Right lobe of liver (tissue), 6 donors: ENCODE measurements around the gene SLC29A3. TPM values are rescaled to one million over a fixed set of nuclear protein-coding genes. Genes with fewer than 3 reads are reported as not detected.

ENCODE experiments used
- ATAC-seq, 4 donors: fragments of 200-7000 bp; cut with Tn5 transposase; one replicate each; pipeline ENCODE4 v1.9.1; 2020; ENCODE audit warnings: mild to moderate bottlenecking in 4 of 4, moderate library complexity in 4 of 4
- DNase-seq, 3 donors: peaks; one replicate each; pipeline ENCODE4 v3.0.0-alpha.2; 2020
- H3K27ac ChIP-seq, 3 donors: fragments of 200-600 bp; one replicate each; pipeline ENCODE4 v1.8.0; 2022
- H3K27me3 ChIP-seq, 2 donors: fragments of 200-600 bp; one replicate each; pipeline ENCODE4 v1.8.0; 2022
- H3K36me3 ChIP-seq, 4 donors: fragments of 200-600 bp; sonication (generic) in 1 of 4; one replicate each; pipeline versions ENCODE4 v1.5.1 to v1.8.0; 2017 to 2022; ENCODE audit warnings: control low read depth in 1 of 4
- H3K4me1 ChIP-seq, 4 donors: fragments of 200-600 bp; sonication (generic) in 1 of 4; one replicate each; pipeline versions ENCODE4 v1.5.1 to v1.8.0; 2017 to 2022; ENCODE audit warnings: control low read depth in 1 of 4
- H3K4me3 ChIP-seq, 3 donors: fragments of 200-600 bp; one replicate each; pipeline ENCODE4 v1.8.0; 2022
- H3K9me3 ChIP-seq, 4 donors: fragments of 200-600 bp; sonication (generic) in 1 of 4; one replicate each; pipeline versions ENCODE4 v1.5.1 to v1.8.0; 2017 to 2022; ENCODE audit warnings: control low read depth in 1 of 4
- POLR2A ChIP-seq: fragments of 450-650 bp; IDR thresholded peaks from one replicate; pipeline ENCODE4 v1.6.1; 2017; ENCODE audit warnings: antibody characterized with exemption, mild to moderate bottlenecking
- WGBS: methylation state at CpG from one replicate; pipeline ENCODE4 v1.1.6; 2018; ENCODE audit warnings: low coverage, low lambda C conversion rate; ENCODE audit not compliant: insufficient coverage; ENCODE audit errors: missing lambda C conversion rate; 5-methylcytosine and 5-hydroxymethylcytosine counted together
- intact Hi-C, 2 donors: fragments of 100-400 bp; cut with DNase I; formaldehyde crosslinking; loops; one replicate each; pipeline versions ENCODE4 v1.11.2 to v1.14.1; 2022
- total RNA-seq, 6 experiments: library from RNA; depleted of rRNA in 2 of 6; stranded (reverse); fragments of >200 nt in 2 of 6; fragmentation: NEBNext Ultra II Directional in 3 of 6; extraction: Animal tissue kit (Norgen Biotek cat#: 25700) in 3 of 6; gene quantifications; one replicate each; pipeline versions ENCODE4 v1.1.0 to v1.2.4, GENCODE V29; 2016 to 2023
- TF ChIP-seq, protein P1 (sequence below), 4 donors: fragments of 200-600 bp in 3 of 4; fragments of 450-650 bp in 1 of 4; IDR thresholded peaks; one replicate each; pipeline versions ENCODE4 v1.5.1 to v1.8.0; 2016 to 2022; ENCODE audit warnings: antibody characterized with exemption in 4 of 4, mild to moderate bottlenecking in 2 of 4
- donor health status: DM: no; HTN: yes; CAD: no.
- donor health status: DM: no; HTN: no; CAD: no.
- donor health status: DM: no; HTN: no; CAD: no.
- donor health status: DM: no; HTN: yes; CAD: no.
- donor health status: DM: no; HTN: yes; CAD: no.

Gene SLC29A3
- total RNA-seq, 6 experiments from 2014 or later, result 5.7 to 17.4 (median 7.7) TPM

DNA sequence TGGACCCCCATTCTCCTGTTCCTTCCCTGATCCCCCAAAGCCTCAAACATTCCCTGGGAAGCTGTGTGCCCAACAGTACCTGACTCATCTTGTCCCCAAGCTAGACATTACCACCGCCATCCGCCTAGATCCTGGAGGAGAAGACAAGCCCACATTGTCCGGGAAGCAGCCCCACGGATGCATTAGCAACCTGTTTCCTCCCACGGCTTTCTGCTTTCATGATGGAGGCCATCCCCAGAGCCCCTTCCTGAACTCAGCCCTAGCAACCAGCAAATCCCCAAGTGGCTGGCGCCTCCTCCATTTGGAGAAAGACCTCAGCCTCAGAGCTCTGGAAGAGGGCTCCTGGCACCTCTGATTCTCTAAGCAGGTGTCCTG is 2.3 kb upstream of the SLC29A3 start:
- TF ChIP-seq, protein P1, sequence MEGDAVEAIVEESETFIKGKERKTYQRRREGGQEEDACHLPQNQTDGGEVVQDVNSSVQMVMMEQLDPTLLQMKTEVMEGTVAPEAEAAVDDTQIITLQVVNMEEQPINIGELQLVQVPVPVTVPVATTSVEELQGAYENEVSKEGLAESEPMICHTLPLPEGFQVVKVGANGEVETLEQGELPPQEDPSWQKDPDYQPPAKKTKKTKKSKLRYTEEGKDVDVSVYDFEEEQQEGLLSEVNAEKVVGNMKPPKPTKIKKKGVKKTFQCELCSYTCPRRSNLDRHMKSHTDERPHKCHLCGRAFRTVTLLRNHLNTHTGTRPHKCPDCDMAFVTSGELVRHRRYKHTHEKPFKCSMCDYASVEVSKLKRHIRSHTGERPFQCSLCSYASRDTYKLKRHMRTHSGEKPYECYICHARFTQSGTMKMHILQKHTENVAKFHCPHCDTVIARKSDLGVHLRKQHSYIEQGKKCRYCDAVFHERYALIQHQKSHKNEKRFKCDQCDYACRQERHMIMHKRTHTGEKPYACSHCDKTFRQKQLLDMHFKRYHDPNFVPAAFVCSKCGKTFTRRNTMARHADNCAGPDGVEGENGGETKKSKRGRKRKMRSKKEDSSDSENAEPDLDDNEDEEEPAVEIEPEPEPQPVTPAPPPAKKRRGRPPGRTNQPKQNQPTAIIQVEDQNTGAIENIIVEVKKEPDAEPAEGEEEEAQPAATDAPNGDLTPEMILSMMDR (IDR thresholded peaks at IDR 0.05), result no peak
- no peak for TF ChIP-seq POLR2A
- intact Hi-C loops, result loop anchor here (5.0 to 10.0 kb wide), 4 partner anchors 61 to 498 kb away; no protein-coding TSS in a partner anchor

DNA sequence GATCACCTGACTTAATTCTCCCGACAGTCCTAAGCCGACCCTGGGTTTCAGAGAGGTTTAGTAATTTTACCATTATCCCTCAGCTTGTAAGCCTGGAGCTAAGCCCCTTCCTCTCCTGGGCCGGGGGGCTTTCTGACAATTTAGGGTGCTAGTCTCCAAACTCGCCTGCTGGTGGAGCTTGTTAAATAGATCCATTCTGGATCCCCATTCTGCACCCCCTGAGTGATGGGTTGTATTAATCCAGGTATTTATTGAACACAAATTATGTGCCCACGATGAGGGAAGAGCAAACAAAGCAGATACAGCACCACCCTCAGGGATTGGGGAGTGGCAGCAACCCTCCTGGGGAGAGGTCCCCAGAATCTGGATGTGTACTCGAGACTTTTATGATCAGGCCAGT is 1.3 kb upstream of the SLC29A3 start:
- H3K36me3 ChIP-seq, result peaks cover 0 to 2% (median 0%) of the 10 kb centered on the region in 4 donors
- TF ChIP-seq, protein P1 (IDR thresholded peaks at IDR 0.05), result no peak
- TF ChIP-seq POLR2A, result no peak
- H3K4me3 ChIP-seq, result no peak overlapping the region
- ATAC-seq (no peak), DNase-seq (no peak)
- no peak overlapping the region for H3K27ac ChIP-seq
- no peaks in the 10 kb centered on the region for H3K9me3 ChIP-seq
- H3K27me3 ChIP-seq, result no peaks in the 10 kb centered on the region
- intact Hi-C loops, result loop anchor here (5.0 to 10.0 kb wide), 4 partner anchors 60 to 497 kb away; no protein-coding TSS in a partner anchor
- 68% methylated on average over 5 of the region's 6 CpGs for WGBS
- H3K4me1 ChIP-seq, result peaks cover 0 to 28% (median 5%) of the 10 kb centered on the region in 4 donors

More for the DNA sequence above, 2.3 kb upstream of the SLC29A3 start:
- WGBS, result 72% methylated on average over 6 of the region's 6 CpGs
- no peak for ATAC-seq
- H3K4me3 ChIP-seq, result no peak overlapping the region
- H3K9me3 ChIP-seq, result no peaks in the 10 kb centered on the region
- H3K36me3 ChIP-seq, result no peaks in the 10 kb centered on the region
- H3K27ac ChIP-seq, result no peak overlapping the region
- no peaks in the 10 kb centered on the region for H3K27me3 ChIP-seq
- DNase-seq, result no peak
- H3K4me1 ChIP-seq, result peaks cover 0 to 34% (median 5%) of the 10 kb centered on the region in 4 donors

DNA sequence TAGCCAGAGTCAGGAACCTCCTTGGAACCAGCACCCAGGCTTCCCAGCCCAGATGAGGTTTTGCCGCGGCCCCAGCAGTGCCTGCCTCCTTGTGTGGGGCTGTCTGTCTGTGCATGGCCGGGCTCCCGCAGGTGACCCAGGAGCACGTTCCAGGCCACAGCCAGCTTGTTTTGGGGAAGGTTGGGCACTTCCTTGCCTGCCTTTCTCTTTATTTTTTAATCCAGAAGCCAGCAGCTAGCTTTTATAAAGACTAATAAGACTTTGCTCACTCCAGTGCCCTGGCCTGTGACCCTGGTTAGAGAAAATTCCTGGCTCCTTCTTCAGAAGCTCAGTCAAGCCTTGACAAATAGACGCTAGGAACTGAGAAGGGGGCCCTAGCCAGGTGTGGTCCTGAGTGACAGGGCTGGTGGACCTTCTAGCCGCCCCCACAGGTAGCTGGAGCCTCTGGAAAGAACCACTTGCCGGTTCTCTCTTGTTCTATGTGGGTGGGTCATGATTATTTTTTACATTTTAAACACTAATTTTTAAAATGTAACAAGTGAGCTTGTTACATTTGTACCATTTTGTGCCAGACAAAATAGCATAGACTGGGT is 837 bp downstream of the SLC29A3 start:
- peak overlapping the region; percentile 65 to 81 (median 77) for H3K4me3 ChIP-seq
- DNase-seq, result no peak
- H3K27me3 ChIP-seq, result no peaks in the 10 kb centered on the region
- H3K9me3 ChIP-seq, result no peaks in the 10 kb centered on the region
- intact Hi-C loops, result loop anchor here (5.0 to 10.0 kb wide), 6 partner anchors 52 to 495 kb away; no protein-coding TSS in a partner anchor
- peaks cover 0 to 20% (median 5%) of the 10 kb centered on the region in 4 donors for H3K4me1 ChIP-seq
- TF ChIP-seq, protein P1 (IDR thresholded peaks at IDR 0.05), result peak in 1 of 4 donors; percentile 3
- TF ChIP-seq POLR2A, result no peak
- H3K36me3 ChIP-seq, result peaks cover 0 to 23% (median 0%) of the 10 kb centered on the region in 4 donors
- 35% methylated on average over 7 of the region's 8 CpGs for WGBS
- H3K27ac ChIP-seq, result peak overlapping the region; percentile 22 to 74 (median 72)
- peak in 2 of 4 donors; percentile 49 for ATAC-seq

- Histone ChIP-seq H3K4me1 (peaks cover 0 to 20% (median 5%) of the 10 kb centered on the region in 4 donors), H3K4me3 (no peak overlapping the region), H3K27ac (no peak overlapping the region), H3K9me3 (no peaks in the 10 kb centered on the region), H3K27me3 (no peaks in the 10 kb centered on the region), H3K36me3 (peaks cover 0 to 27% (median 0%) of the 10 kb centered on the region in 4 donors)
- TF ChIP-seq POLR2A, result no peak
- TF ChIP-seq, protein P1 (IDR thresholded peaks at IDR 0.05), result no peak
- intact Hi-C loops, result loop anchor here (5.0 to 10.0 kb wide), 2 partner anchors 52 to 164 kb away; no protein-coding TSS in a partner anchor
- DNase-seq (no peak), ATAC-seq (no peak)
- WGBS, result 67% methylated on average over 2 of the region's 5 CpGs
Measured at GRCh38 chr10:71320592-71320991, 1.5 kb downstream of the SLC29A3 start.
